Measurements from ENCODE around the gene SLC17A7.
A peak's percentile ranks its signal among the peaks of the same experiment; 100 is the strongest.

The SLC17A7 gene

GRCh38 chr19:49407482-49408015, 33.8 kb downstream of the SLC17A7 start:
- no peak for DNase-seq

- no peak for DNase-seq
These were observed 34.2 kb downstream of the SLC17A7 start for GRCh38 chr19:49407079-49407478.

GRCh38 chr19:49403404-49404187, 37.7 kb downstream of the SLC17A7 start:
- no peak for DNase-seq

DNA sequence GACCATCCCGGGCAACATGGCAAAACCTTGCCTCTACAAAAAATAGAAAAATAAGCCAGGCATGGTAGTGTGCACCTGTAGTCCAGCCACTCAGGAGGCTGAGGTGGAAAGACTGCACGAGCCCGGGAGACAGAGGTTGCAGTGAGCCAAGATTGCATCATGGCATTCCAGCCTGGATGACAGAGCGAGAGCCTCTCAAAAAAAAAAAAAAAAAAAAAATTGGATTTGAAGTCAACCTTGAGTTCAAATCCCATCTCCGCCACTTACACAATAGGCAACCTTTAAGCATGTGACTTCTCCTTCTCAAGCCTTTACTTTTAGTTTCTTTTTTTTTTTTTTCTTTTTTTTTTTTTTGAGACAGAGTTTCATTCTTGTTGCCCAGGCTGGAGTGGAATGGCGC, 41.3 kb downstream of the SLC17A7 start:
- DNase-seq: no peak

DNA sequence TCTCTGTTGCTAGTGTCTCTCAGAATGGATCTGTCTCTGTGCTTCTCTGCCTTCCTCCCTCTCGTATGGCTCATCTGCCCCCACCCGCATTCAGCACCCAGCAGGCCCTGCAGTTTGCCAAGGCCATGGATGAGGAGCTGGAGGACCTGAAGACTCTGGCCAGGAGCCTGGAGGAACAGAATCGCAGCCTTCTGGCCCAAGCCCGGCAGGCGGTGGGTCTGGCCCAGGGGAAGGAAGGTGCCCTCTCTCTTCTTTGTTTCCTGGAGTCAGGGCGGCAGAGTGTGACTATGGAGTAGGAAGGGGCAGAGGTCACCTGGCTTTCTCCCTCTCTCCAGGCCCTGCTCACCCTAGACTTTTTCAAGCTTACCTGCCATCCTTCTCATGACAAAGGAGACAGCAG, 42.4 kb downstream of the SLC17A7 start:
- no peak for DNase-seq

GRCh38 chr19:49398001-49398615, 43.2 kb downstream of the SLC17A7 start:
- no peak for DNase-seq

GRCh38 chr19:49396738-49397505, 44.4 kb downstream of the SLC17A7 start:
- no peak for DNase-seq

- no peak for DNase-seq
These were observed 45.5 kb downstream of the SLC17A7 start for GRCh38 chr19:49395581-49396407.

GRCh38 chr19:49393881-49394280, 47.4 kb downstream of the SLC17A7 start:
- DNase-seq: no peak

- peak; percentile 61 for DNase-seq
These were observed 49.5 kb downstream of the SLC17A7 start for GRCh38 chr19:49391581-49392399.

DNA sequence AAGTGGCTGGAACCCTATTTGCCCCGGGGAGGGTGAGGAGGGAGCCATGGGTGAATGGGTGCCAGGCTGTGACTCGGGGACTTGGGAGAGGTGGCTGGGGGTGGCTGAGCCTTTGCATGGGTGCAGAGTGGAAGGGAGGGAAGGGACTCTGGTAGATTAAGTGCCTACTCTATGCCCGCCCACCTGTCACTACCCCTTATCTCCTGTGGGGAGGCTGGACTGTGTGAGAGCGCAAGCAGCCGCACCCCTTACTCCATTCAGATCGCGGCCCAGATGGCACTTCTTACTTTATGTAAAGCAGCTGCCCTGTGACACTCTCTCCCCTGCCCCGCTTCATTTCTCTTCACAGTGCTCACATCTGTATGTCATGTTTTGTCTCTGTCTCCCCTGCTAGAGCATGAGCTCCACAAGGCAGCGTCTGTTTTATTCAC, 50.4 kb downstream of the SLC17A7 start:
- DNase-seq: no peak

- no peak for DNase-seq
These were observed 51.0 kb downstream of the SLC17A7 start for GRCh38 chr19:49390131-49390928.

DNA sequence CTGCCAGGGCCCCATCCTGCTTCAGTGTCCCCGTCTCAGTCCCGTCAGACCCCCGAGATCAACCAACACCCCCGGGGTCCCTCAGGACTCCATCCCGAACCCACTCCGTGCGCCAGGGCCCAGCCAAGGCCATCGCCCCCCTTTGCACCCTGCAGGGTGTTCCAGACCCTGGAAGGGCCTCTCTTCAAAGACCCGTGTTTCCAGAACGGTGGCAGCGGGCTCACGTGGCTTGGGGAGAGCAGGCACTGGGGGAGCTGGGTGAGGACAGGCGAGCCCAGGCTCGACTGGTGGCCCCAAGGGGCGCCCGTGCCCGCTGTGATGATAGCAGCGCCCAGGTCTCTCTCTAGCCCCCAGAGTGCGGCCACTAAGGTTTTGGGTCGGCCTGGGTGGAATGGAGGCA, 51.9 kb downstream of the SLC17A7 start:
- DNase-seq: no peak

DNA sequence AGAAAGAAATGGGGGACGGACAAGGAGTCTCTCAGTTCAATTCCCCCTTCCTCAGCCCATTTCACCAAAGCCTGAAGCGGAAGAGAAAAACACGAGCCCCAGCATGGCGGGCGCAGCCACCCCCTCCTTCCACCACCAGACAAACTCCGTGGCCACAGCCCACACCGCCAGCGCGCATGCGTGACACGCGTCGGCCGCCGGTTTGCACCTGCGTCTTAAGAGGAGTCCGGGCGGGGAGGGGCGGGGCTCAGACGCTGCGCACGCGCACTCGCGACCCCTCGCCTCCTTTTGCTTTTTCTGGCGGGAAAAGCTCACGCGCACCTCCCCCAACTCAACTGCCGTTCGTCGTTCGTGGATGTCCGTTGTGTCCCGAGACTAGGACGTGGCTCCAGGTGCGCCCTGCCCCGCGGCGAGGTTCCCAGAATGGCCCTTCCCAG, 53.4 kb downstream of the SLC17A7 start, which contains the start of gene KASH5:
KASH5 (plus strand) TSS at position 314 of the 437 bp plus-strand sequence. CDS start 2,635 bp downstream, outside the sequence.
- no peak for DNase-seq

DNA sequence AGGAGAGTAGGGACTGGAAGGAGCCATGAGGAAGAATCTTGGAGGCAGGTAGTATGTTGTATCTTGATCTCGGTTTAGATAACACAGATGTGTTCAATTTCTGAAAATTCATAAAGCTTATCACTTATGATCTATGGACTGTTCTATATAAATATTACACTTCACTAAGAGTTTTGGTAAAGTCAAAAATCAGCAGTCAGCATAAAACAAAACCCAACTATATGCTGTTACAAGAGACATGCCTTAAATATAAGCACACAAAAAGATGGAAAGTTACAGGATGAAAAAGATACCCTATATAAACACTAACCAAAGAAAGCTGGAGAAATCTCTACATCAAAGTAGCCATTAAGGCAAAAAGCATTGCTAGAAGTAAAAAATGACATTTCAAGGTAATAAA, 57.7 kb downstream of the SLC17A7 start:
- DNase-seq: no peak

GRCh38 chr19:49382639-49383038, 58.7 kb downstream of the SLC17A7 start:
- DNase-seq: no peak

DNA sequence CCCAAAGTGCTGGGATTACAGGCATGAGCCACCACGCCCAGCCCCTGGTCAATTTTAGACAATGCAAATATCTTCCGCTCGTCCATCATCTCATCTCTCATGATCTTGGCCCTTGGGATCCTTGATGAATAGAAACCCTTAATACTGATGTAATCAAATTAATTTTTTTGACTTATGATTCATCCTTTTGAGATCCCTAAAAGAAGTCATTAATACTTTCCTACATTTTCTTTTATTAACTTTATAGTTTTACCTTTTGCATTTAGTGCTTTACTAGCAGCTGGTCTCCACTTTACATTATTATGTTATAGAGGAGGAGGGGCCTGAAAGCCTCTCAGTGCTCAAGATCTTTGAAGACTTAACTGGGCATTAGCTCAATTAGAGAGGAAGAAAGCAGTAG, 60.9 kb downstream of the SLC17A7 start:
- DNase-seq: no peak
